Esophagus muscularis mucosa (tissue), 4 donors: ENCODE results near the gene PLD3. TPM values are rescaled to one million over a fixed set of nuclear protein-coding genes. Genes with fewer than 3 reads are reported as not detected.
"Not testable (repeated sequence)": the region's sequence is repeated elsewhere in the genome, so short reads cannot be mapped to it uniquely, and the experiment has no call there.

Experiments
- DNase-seq: peaks from one replicate; pipeline ENCODE4 v3.0.0-alpha.2; 2017; ENCODE audit errors: extremely low spot score
- H3K27ac ChIP-seq, 4 donors: fragments of 200-600 bp; sonication (generic); replicated peaks in 1 of 4; 1 replicate in 3 of 4; 2 replicates in 1 of 4; pipeline ENCODE4 v1.5.1; 2016 to 2019; ENCODE audit warnings: mild to moderate bottlenecking in 1 of 4
- H3K27me3 ChIP-seq, 4 donors: fragments of 200-600 bp; sonication (generic); one replicate each; pipeline versions ENCODE4 v1.5.1 to v1.6.0; 2016 to 2019
- H3K36me3 ChIP-seq, 4 donors: fragments of 200-600 bp; sonication (generic); one replicate each; pipeline ENCODE4 v1.5.1; 2016 to 2019
- H3K4me1 ChIP-seq, 4 donors: fragments of 200-600 bp; sonication (generic); one replicate each; pipeline ENCODE4 v1.5.1; 2016 to 2019
- H3K4me3 ChIP-seq, 4 donors: fragments of 200-600 bp; sonication (generic); 1 replicate in 2 of 4; 2 replicates in 2 of 4; pipeline ENCODE4 v1.5.1; 2016 to 2019; ENCODE audit warnings: mild to moderate bottlenecking in 4 of 4, moderate library complexity in 1 of 4
- H3K9me3 ChIP-seq, 4 donors: fragments of 200-600 bp; sonication (generic); 1 replicate in 3 of 4; 2 replicates in 1 of 4; pipeline ENCODE4 v1.5.1; 2016 to 2019
- CTCF ChIP-seq, 3 experiments: fragments of 200-600 bp in 2 of 3; fragments of 450-650 bp in 1 of 3; sonication (generic) in 2 of 3; IDR thresholded peaks; one replicate each; pipeline ENCODE4 v1.5.1; 2017 to 2019; ENCODE audit warnings: antibody characterized with exemption in 3 of 3, mild to moderate bottlenecking in 2 of 3, moderate library complexity in 1 of 3
- EP300 ChIP-seq: sonication (generic); formaldehyde crosslinking; IDR thresholded peaks from one replicate; pipeline ENCODE4 v1.6.1; 2017; ENCODE audit warnings: antibody characterized with exemption
- POLR2A ChIP-seq: fragments of 450-650 bp; IDR thresholded peaks from one replicate; pipeline ENCODE4 v1.6.1; 2017; ENCODE audit warnings: antibody characterized with exemption, moderate library complexity, mild to moderate bottlenecking, low read depth
- POLR2AphosphoS5 ChIP-seq, 2 donors: sonication (generic); formaldehyde crosslinking; IDR thresholded peaks; one replicate each; pipeline ENCODE4 v1.6.1; 2017; ENCODE audit warnings: antibody characterized with exemption in 2 of 2
- WGBS: methylation state at CpG from one replicate; pipeline ENCODE4 v1.1.5; 2018; 5-methylcytosine and 5-hydroxymethylcytosine counted together
- intact Hi-C: fragments of 100-400 bp; cut with DNase I; formaldehyde crosslinking; loops from one replicate; pipeline ENCODE4 v1.15.1; 2023
- total RNA-seq, 4 donors: library from RNA; depleted of rRNA; stranded (reverse); fragments of >200 nt; gene quantifications; one replicate each; pipeline versions ENCODE4 v1.1.0 to v1.2.1, GENCODE V29; 2016

Gene PLD3
- total RNA-seq, 4 donors from 2014 or later: 206 to 280 (median 223) TPM

- Histone ChIP-seq H3K9me3 (no peaks in the 10 kb centered on the region), H3K36me3 (peaks cover 13 to 86% (median 83%) of the 10 kb centered on the region in 4 donors), H3K27ac (no peak overlapping the region), H3K4me3 (no peak overlapping the region), H3K4me1 (peaks cover 5 to 23% (median 21%) of the 10 kb centered on the region in 4 donors), H3K27me3 (no peaks in the 10 kb centered on the region)
- TF ChIP-seq POLR2AphosphoS5 (IDR thresholded peaks at IDR 0.05) (no peak), EP300 (no peak), CTCF (IDR thresholded peaks at IDR 0.05) (no peak), POLR2A (no peak)
- WGBS: 100% methylated on average over 2 of the region's 12 CpGs
- DNase-seq: no peak
- intact Hi-C loops: no loop called here
These were observed 21.3 kb downstream of the PLD3 start for GRCh38 chr19:40369797-40370196.

- H3K27ac ChIP-seq, intact Hi-C loops, H3K9me3 ChIP-seq, H3K4me3 ChIP-seq, DNase-seq, H3K27me3 ChIP-seq: not testable (repeated sequence)
- peaks cover 13 to 91% (median 87%) of the 10 kb centered on the region in 4 donors for H3K36me3 ChIP-seq
- WGBS: 95% methylated on average over 3 of the region's 3 CpGs
- peaks cover 5 to 18% (median 17%) of the 10 kb centered on the region in 4 donors for H3K4me1 ChIP-seq
These were observed 21.8 kb downstream of the PLD3 start for GRCh38 chr19:40370253-40370652.

- H3K9me3 ChIP-seq: no peaks in the 10 kb centered on the region
- no peaks in the 10 kb centered on the region for H3K27me3 ChIP-seq
- TF ChIP-seq POLR2A (no peak), POLR2AphosphoS5 (IDR thresholded peaks at IDR 0.05) (no peak), EP300 (no peak), CTCF (IDR thresholded peaks at IDR 0.05) (no peak)
- no peak for DNase-seq
- peaks cover 0 to 9% (median 7%) of the 10 kb centered on the region in 4 donors for H3K4me1 ChIP-seq
- peaks cover 13 to 99% (median 96%) of the 10 kb centered on the region in 4 donors for H3K36me3 ChIP-seq
- H3K27ac ChIP-seq: no peak overlapping the region
- 89% methylated on average over 5 of the region's 7 CpGs for WGBS
- intact Hi-C loops: no loop called here
- no peak overlapping the region for H3K4me3 ChIP-seq
These were observed 22.7 kb downstream of the PLD3 start for GRCh38 chr19:40370997-40371801.

GRCh38 chr19:40371802-40372122 is 23.3 kb downstream of the PLD3 start:
- DNase-seq: no peak
- Histone ChIP-seq H3K27ac (no peak overlapping the region), H3K9me3 (no peaks in the 10 kb centered on the region), H3K27me3 (no peaks in the 10 kb centered on the region), H3K36me3 (peaks cover 19 to 100% (median 98%) of the 10 kb centered on the region in 4 donors), H3K4me3 (no peak overlapping the region), H3K4me1 (peaks cover 0 to 3% (median 2%) of the 10 kb centered on the region in 4 donors)
- TF ChIP-seq POLR2AphosphoS5 (IDR thresholded peaks at IDR 0.05): no peak
- no peak for TF ChIP-seq EP300
- TF ChIP-seq POLR2A: no peak
- no peak for TF ChIP-seq CTCF (IDR thresholded peaks at IDR 0.05)
- intact Hi-C loops: no loop called here
- WGBS: 78% methylated on average over 1 of the region's 5 CpGs

GRCh38 chr19:40374084-40374483 is 25.6 kb downstream of the PLD3 start:
- intact Hi-C loops: no loop called here
- 96% methylated on average over 7 of the region's 7 CpGs for WGBS
- H3K27ac ChIP-seq: no peak overlapping the region
- no peak for DNase-seq
- no peaks in the 10 kb centered on the region for H3K27me3 ChIP-seq
- TF ChIP-seq EP300: no peak
- no peak for TF ChIP-seq POLR2A
- TF ChIP-seq POLR2AphosphoS5 (IDR thresholded peaks at IDR 0.05): no peak
- no peak for TF ChIP-seq CTCF (IDR thresholded peaks at IDR 0.05)
- H3K4me3 ChIP-seq: no peak overlapping the region
- H3K4me1 ChIP-seq: no peaks in the 10 kb centered on the region
- peaks cover 23 to 100% (median 97%) of the 10 kb centered on the region in 4 donors for H3K36me3 ChIP-seq
- H3K9me3 ChIP-seq: no peaks in the 10 kb centered on the region
